NAMALWA (cell line): ENCODE results near the gene BSND.

Experiments used
- DNase-seq: peaks from one replicate; pipeline ENCODE4 v3.0.0-alpha.2; 2015; ENCODE audit warnings: low spot score

BSND gene

GRCh38 chr1:55048453-55049270 lies 49.9 kb downstream of the BSND start:
- DNase-seq, result no peak

GRCh38 chr1:55049271-55049913 lies 50.7 kb downstream of the BSND start:
- DNase-seq, result no peak

- DNase-seq, result no peak
Observed at GRCh38 chr1:55049914-55050278, 51.2 kb downstream of the BSND start.

GRCh38 chr1:55050283-55050682 lies 51.5 kb downstream of the BSND start:
- no peak for DNase-seq

GRCh38 chr1:55051169-55051568 lies 52.4 kb downstream of the BSND start:
- DNase-seq, result no peak

GRCh38 chr1:55051621-55052020 lies 52.9 kb downstream of the BSND start:
- no peak for DNase-seq

GRCh38 chr1:55052221-55053142 lies 53.7 kb downstream of the BSND start:
- no peak for DNase-seq

GRCh38 chr1:55053265-55053954 lies 54.7 kb downstream of the BSND start:
- DNase-seq, result no peak

- no peak for DNase-seq
Observed at GRCh38 chr1:55054396-55054795, 55.7 kb downstream of the BSND start.

- no peak for DNase-seq
Observed at GRCh38 chr1:55055084-55055882, 56.5 kb downstream of the BSND start.

GRCh38 chr1:55055951-55056631 lies 57.4 kb downstream of the BSND start:
- DNase-seq, result no peak

- DNase-seq, result no peak
Observed at GRCh38 chr1:55056632-55056992, 57.9 kb downstream of the BSND start.

GRCh38 chr1:55057270-55057955 lies 58.7 kb downstream of the BSND start:
- DNase-seq, result no peak

- DNase-seq, result no peak
Observed at GRCh38 chr1:55057956-55058298, 59.2 kb downstream of the BSND start.

- DNase-seq, result no peak
Observed at GRCh38 chr1:55059302-55060132, 60.8 kb downstream of the BSND start.

GRCh38 chr1:55060133-55060999 lies 61.6 kb downstream of the BSND start:
- DNase-seq, result peak; percentile 9

GRCh38 chr1:55061000-55061705 lies 62.4 kb downstream of the BSND start:
- DNase-seq, result no peak
